PC-3 (cell line): Measurements from ENCODE around the gene SNED1. TPM values are rescaled to one million over a fixed set of nuclear protein-coding genes. Genes with fewer than 3 reads are reported as not detected.

Experiments
- ATAC-seq: fragments of 200-7000 bp; cut with Tn5 transposase; 2 replicates; pipeline ENCODE4 v1.9.1; 2020; ENCODE audit warnings: mild to moderate bottlenecking, moderate library complexity
- BruUV-seq: library from RNA; stranded (reverse); fragments of 400-500 nt; replicated peaks from 2 replicates; lab custom pipeline; 2021; lab: Mats Ljungman, UMichigan
- CTCF ChIA-PET: fragments of 300-600 bp; sonication (Branson Sonifier 250); formaldehyde crosslinking; loops from one replicate; lab custom pipeline; 2022; ENCODE audit warnings: antibody characterized with exemption; lab: Charles Lee
- POLR2A ChIA-PET: fragments of 300-600 bp; sonication (Branson Sonifier 250); formaldehyde crosslinking; loops from one replicate; lab custom pipeline; 2022; ENCODE audit warnings: antibody characterized with exemption; ENCODE audit not compliant: unreplicated experiment; lab: Charles Lee
- DNase-seq: peaks from one replicate; pipeline ENCODE4 v3.0.0-alpha.2; 2015
- H2AFZ ChIP-seq: fragments of 300-600 bp; sonication (generic); 2 replicates; pipeline ENCODE4 v1.6.0; 2016; ENCODE audit warnings: antibody characterized with exemption, low read length
- H3F3A ChIP-seq: fragments of 300-600 bp; sonication (generic); one replicate; pipeline ENCODE4 v1.6.0; 2017; ENCODE audit warnings: antibody characterized with exemption, low read length, control low read depth, mild to moderate bottlenecking; ENCODE audit not compliant: unreplicated experiment
- H3K27ac ChIP-seq: fragments of 300-600 bp; sonication (generic); 2 replicates; pipeline ENCODE4 v1.5.1; 2016; ENCODE audit warnings: mild to moderate bottlenecking, low read length
- H3K27me3 ChIP-seq: fragments of 300-600 bp; sonication (generic); 2 replicates; pipeline ENCODE4 v1.6.1; 2016; ENCODE audit warnings: low read length, mixed read lengths
- H3K36me3 ChIP-seq: fragments of 300-600 bp; sonication (generic); 2 replicates; pipeline ENCODE4 v1.6.1; 2016; ENCODE audit warnings: low read depth, mixed run types, low read length, mixed read lengths
- H3K4me1 ChIP-seq: fragments of 300-600 bp; sonication (generic); 2 replicates; pipeline ENCODE4 v1.5.1; 2016; ENCODE audit warnings: low read length; ENCODE audit not compliant: insufficient read depth
- H3K4me2 ChIP-seq: fragments of 300-600 bp; sonication (generic); 2 replicates; pipeline ENCODE4 v1.6.0; 2016; ENCODE audit warnings: low read length
- H3K4me3 ChIP-seq: fragments of 300-600 bp; sonication (generic); 2 replicates; pipeline ENCODE4 v1.5.1; 2016; ENCODE audit warnings: mild to moderate bottlenecking, low read length, mixed read lengths
- H3K79me2 ChIP-seq: fragments of 300-600 bp; sonication (generic); 2 replicates; pipeline ENCODE4 v1.6.1; 2017; ENCODE audit warnings: low read length, mixed read lengths
- H3K9ac ChIP-seq: fragments of 300-600 bp; sonication (generic); 2 replicates; pipeline ENCODE4 v1.6.0; 2016; ENCODE audit warnings: mild to moderate bottlenecking, low read length
- H3K9me2 ChIP-seq: fragments of 300-600 bp; sonication (generic); replicated peaks from 2 replicates; pipeline ENCODE4 v1.6.1; 2016; ENCODE audit warnings: mixed run types, low read length, mixed read lengths
- H3K9me3 ChIP-seq: fragments of 300-600 bp; sonication (generic); 2 replicates; pipeline ENCODE4 v1.6.1; 2016; ENCODE audit warnings: low read length, mixed read lengths
- H4K20me1 ChIP-seq: fragments of 300-600 bp; sonication (generic); 2 replicates; pipeline ENCODE4 v1.6.1; 2016; ENCODE audit warnings: low read length, mixed read lengths
- EZH2 ChIP-seq: fragments of 300-600 bp; sonication (generic); IDR thresholded peaks from one replicate; pipeline ENCODE4 v1.6.1; 2017; ENCODE audit warnings: antibody characterized with exemption, mild to moderate bottlenecking, low read length; ENCODE audit not compliant: unreplicated experiment
- EZH2phosphoT487 ChIP-seq: fragments of 300-600 bp; sonication (generic); IDR thresholded peaks from 2 replicates; pipeline ENCODE4 v1.6.1; 2018; ENCODE audit warnings: mild to moderate bottlenecking, antibody characterized with exemption, low read length, borderline replicate concordance
- intact Hi-C: fragments of 100-400 bp; cut with micrococcal nuclease; formaldehyde crosslinking; loops from 2 replicates; pipeline ENCODE4 v1.9.0; 2023
- total RNA-seq: library from RNA; depleted of rRNA; stranded (reverse); fragments of >200 nt; gene quantifications from 2 replicates; pipeline ENCODE4 v1.2.3, GENCODE V29; 2014
- TF ChIP-seq, protein P1 (sequence below): fragments of 300-600 bp; sonication (generic); conservative IDR thresholded peaks from 2 replicates; pipeline ENCODE4 v1.5.1; 2017; ENCODE audit warnings: antibody characterized with exemption, low read depth, mild to moderate bottlenecking, low read length

Gene SNED1
- total RNA-seq, 1 experiment from 2014 or later = 0.66 TPM

DNA sequence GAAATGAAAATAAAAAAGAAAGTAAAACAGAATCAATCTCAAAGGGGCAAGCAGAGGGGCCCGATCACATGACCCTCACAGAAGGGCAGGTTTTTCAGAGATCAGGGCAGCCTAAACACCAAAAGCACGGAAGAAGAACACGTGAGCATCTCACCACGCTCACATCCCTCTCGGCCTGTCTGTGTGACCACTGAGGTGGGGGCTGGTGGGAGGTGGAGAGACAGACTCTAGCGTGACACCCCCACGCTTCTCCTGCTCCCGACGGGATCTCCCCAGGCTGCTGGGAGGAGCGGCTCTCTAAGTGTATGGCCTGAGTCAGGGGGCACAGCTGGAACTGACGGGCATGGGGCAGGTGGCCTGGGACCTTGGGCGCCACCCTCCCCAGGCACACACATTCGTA lies 127.2 kb downstream of the SNED1 start:
- Histone ChIP-seq H4K20me1 (no peaks in the 10 kb centered on the region), H3K9me3 (no peaks in the 10 kb centered on the region), H3K4me3 (no peak overlapping the region), H3K9me2 (no peaks in the 10 kb centered on the region), H3K4me2 (no peak overlapping the region), H2AFZ (no peak overlapping the region), H3K9ac (no peak overlapping the region), H3K4me1 (no peaks in the 10 kb centered on the region), H3K27ac (no peak overlapping the region), H3K79me2 (no peaks in the 10 kb centered on the region), H3K27me3 (no peaks in the 10 kb centered on the region), H3F3A (no peaks in the 10 kb centered on the region), H3K36me3 (no peaks in the 10 kb centered on the region)
- no TSS peak for BruUV-seq
- no peak for TF ChIP-seq EZH2
- TF ChIP-seq, protein P1, sequence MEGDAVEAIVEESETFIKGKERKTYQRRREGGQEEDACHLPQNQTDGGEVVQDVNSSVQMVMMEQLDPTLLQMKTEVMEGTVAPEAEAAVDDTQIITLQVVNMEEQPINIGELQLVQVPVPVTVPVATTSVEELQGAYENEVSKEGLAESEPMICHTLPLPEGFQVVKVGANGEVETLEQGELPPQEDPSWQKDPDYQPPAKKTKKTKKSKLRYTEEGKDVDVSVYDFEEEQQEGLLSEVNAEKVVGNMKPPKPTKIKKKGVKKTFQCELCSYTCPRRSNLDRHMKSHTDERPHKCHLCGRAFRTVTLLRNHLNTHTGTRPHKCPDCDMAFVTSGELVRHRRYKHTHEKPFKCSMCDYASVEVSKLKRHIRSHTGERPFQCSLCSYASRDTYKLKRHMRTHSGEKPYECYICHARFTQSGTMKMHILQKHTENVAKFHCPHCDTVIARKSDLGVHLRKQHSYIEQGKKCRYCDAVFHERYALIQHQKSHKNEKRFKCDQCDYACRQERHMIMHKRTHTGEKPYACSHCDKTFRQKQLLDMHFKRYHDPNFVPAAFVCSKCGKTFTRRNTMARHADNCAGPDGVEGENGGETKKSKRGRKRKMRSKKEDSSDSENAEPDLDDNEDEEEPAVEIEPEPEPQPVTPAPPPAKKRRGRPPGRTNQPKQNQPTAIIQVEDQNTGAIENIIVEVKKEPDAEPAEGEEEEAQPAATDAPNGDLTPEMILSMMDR = no peak
- no peak for TF ChIP-seq EZH2phosphoT487
- no peak for DNase-seq
- POLR2A ChIA-PET = no interaction called here
- intact Hi-C loops = no loop called here
- CTCF ChIA-PET = no interaction called here
- no peak for ATAC-seq

DNA sequence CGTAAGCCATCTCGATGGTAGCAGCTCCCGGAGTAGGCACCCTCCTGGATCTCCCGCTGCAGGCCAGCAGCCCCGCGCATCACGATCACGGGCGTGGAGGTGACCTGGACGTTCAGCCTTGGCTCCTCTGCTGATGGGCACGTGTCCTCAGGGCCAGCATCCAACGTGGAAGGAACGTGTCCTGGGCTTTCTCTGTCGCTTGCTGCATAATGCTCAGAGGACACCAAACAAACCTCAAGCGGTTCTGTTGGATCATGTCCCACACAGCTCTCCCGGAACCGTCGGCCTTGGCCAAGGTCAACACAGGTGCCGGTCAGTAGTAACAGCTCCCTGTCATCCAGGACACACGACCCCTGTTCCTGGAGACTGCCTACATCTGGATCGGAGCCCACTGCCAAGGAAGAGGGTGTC lies 127.8 kb downstream of the SNED1 start:
- Histone ChIP-seq H3K4me1 (no peaks in the 10 kb centered on the region), H3F3A (no peaks in the 10 kb centered on the region), H2AFZ (no peak overlapping the region), H3K36me3 (no peaks in the 10 kb centered on the region), H3K4me2 (no peak overlapping the region), H3K4me3 (no peak overlapping the region), H3K27ac (no peak overlapping the region), H4K20me1 (no peaks in the 10 kb centered on the region), H3K9me3 (no peaks in the 10 kb centered on the region), H3K9ac (no peak overlapping the region), H3K79me2 (no peaks in the 10 kb centered on the region), H3K9me2 (no peaks in the 10 kb centered on the region), H3K27me3 (no peaks in the 10 kb centered on the region)
- ATAC-seq = no peak
- POLR2A ChIA-PET = no interaction called here
- no peak for DNase-seq
- BruUV-seq = no TSS peak
- intact Hi-C loops = no loop called here
- TF ChIP-seq, protein P1 = no peak
- TF ChIP-seq EZH2 = no peak
- TF ChIP-seq EZH2phosphoT487 = no peak
- CTCF ChIA-PET = no interaction called here

- Histone ChIP-seq H4K20me1 (no peaks in the 10 kb centered on the region), H3K79me2 (no peaks in the 10 kb centered on the region), H3K9me2 (no peaks in the 10 kb centered on the region), H3K9me3 (no peaks in the 10 kb centered on the region), H3K36me3 (no peaks in the 10 kb centered on the region), H3K27me3 (no peaks in the 10 kb centered on the region), H3F3A (no peaks in the 10 kb centered on the region), H3K4me3 (no peak overlapping the region), H3K27ac (no peak overlapping the region), H3K4me1 (no peaks in the 10 kb centered on the region), H3K9ac (no peak overlapping the region), H2AFZ (no peak overlapping the region), H3K4me2 (no peak overlapping the region)
- ChIA-PET CTCF (no interaction called here), POLR2A (no interaction called here)
- no peak for DNase-seq
- TF ChIP-seq EZH2phosphoT487 (no peak), EZH2 (no peak)
- TF ChIP-seq, protein P1 = no peak
- intact Hi-C loops = no loop called here
- no TSS peak for BruUV-seq
- ATAC-seq = no peak
Measured at GRCh38 chr2:241126771-241127202, 128.4 kb downstream of the SNED1 start.
